ENCODE data around the gene NOP58.
"Not testable (repeated sequence)": the region's sequence is repeated elsewhere in the genome, so short reads cannot be mapped to it uniquely, and the experiment has no call there.

NOP58 gene

GRCh38 chr2:202265467-202266277, at the start of gene NOP58:
TSS of gene NOP58 (plus strand) at chr2:202265763. CDS start at chr2:202265942, 179 bp downstream.
- DNase-seq (ENCODE audit: low read depth in 2 of 2) = peak; percentile 72 to 76

GRCh38 chr2:202221873-202222272, 43.7 kb upstream of the NOP58 start:
- DNase-seq (ENCODE audit: low read depth in 2 of 2) = no peak

- DNase-seq (ENCODE audit: low read depth in 2 of 2) = peak in 1 of 2 donors; percentile 2
These were observed 27.8 kb upstream of the NOP58 start for GRCh38 chr2:202237787-202238233.

- DNase-seq (ENCODE audit: low read depth in 2 of 2) = peak; percentile 82 to 86
These were observed 27.0 kb upstream of the NOP58 start, which contains the start of gene SUMO1 for GRCh38 chr2:202238234-202239197. TSS of gene SUMO1 (minus strand) at chr2:202238597. CDS start at chr2:202238451, 146 bp downstream.

GRCh38 chr2:202247710-202248109, 17.9 kb upstream of the NOP58 start:
- not testable (repeated sequence) for DNase-seq (ENCODE audit: low read depth in 2 of 2)

GRCh38 chr2:202249521-202250253, 15.9 kb upstream of the NOP58 start:
- no peak for DNase-seq (ENCODE audit: low read depth in 2 of 2)

GRCh38 chr2:202251494-202251893, 14.1 kb upstream of the NOP58 start:
- DNase-seq (ENCODE audit: low read depth in 2 of 2) = no peak

GRCh38 chr2:202261531-202261930, 4.0 kb upstream of the NOP58 start:
- DNase-seq (ENCODE audit: low read depth in 2 of 2) = no peak

- no peak for DNase-seq (ENCODE audit: low read depth in 2 of 2)
These were observed 1.9 kb downstream of the NOP58 start for GRCh38 chr2:202267495-202267894.

- DNase-seq (ENCODE audit: low read depth in 2 of 2) = no peak
These were observed 4.0 kb downstream of the NOP58 start for GRCh38 chr2:202269585-202269984.

- no peak for DNase-seq (ENCODE audit: low read depth in 2 of 2)
These were observed 4.9 kb downstream of the NOP58 start for GRCh38 chr2:202270487-202270886.

- not testable (repeated sequence) for DNase-seq (ENCODE audit: low read depth in 2 of 2)
These were observed 10.6 kb downstream of the NOP58 start for GRCh38 chr2:202276078-202276720.

- DNase-seq (ENCODE audit: low read depth in 2 of 2) = no peak
These were observed 12.6 kb downstream of the NOP58 start for GRCh38 chr2:202278036-202278760.

- no peak for DNase-seq (ENCODE audit: low read depth in 2 of 2)
These were observed 13.4 kb downstream of the NOP58 start for GRCh38 chr2:202278944-202279343.

- DNase-seq (ENCODE audit: low read depth in 2 of 2) = no peak
These were observed 21.0 kb downstream of the NOP58 start for GRCh38 chr2:202286595-202286994.

- no peak for DNase-seq (ENCODE audit: low read depth in 2 of 2)
These were observed 24.0 kb downstream of the NOP58 start for GRCh38 chr2:202289394-202290204.

- DNase-seq (ENCODE audit: low read depth in 2 of 2) = no peak
These were observed 24.8 kb downstream of the NOP58 start for GRCh38 chr2:202290316-202290715.

- DNase-seq (ENCODE audit: low read depth in 2 of 2) = no peak
These were observed 25.4 kb downstream of the NOP58 start for GRCh38 chr2:202290970-202291369.

- no peak for DNase-seq (ENCODE audit: low read depth in 2 of 2)
These were observed 34.1 kb downstream of the NOP58 start for GRCh38 chr2:202299712-202300111.

GRCh38 chr2:202306034-202306433, 40.5 kb downstream of the NOP58 start:
- DNase-seq (ENCODE audit: low read depth in 2 of 2) = no peak
